GM12878 (cell line): ENCODE data around the gene LRP10.

ENCODE experiments used
- CBX3 ChIP-seq: fragments of 200-600 bp; sonication (generic); IDR thresholded peaks from 2 replicates; pipeline ENCODE4 v1.6.1; 2016; ENCODE audit warnings: low read depth, borderline replicate concordance
- CREB1 ChIP-seq: IDR thresholded peaks from 2 replicates; pipeline ENCODE4 v1.6.1; 2012; ENCODE audit warnings: low read depth, mild to moderate bottlenecking, inconsistent platforms
- EP300 ChIP-seq, 2 experiments: fragments of 150-350 bp in 1 of 2; IDR thresholded peaks; 2 replicates each; pipeline ENCODE4 v1.6.1; 2011 to 2012; ENCODE audit warnings: low read depth in 2 of 2, low read length in 2 of 2, borderline replicate concordance in 1 of 2, improper control_type of control experiment in 1 of 2, inconsistent platforms in 1 of 2; ENCODE audit not compliant: control insufficient read depth in 1 of 2
- KDM1A ChIP-seq: fragments of 200-600 bp; sonication (generic); IDR thresholded peaks from 2 replicates; pipeline ENCODE4 v1.6.1; 2016; ENCODE audit warnings: borderline replicate concordance
- MYC ChIP-seq: IDR thresholded peaks from 2 replicates; pipeline ENCODE4 v1.6.1; 2011; ENCODE audit warnings: mild to moderate bottlenecking, low read length, moderate library complexity, inconsistent platforms; ENCODE audit not compliant: insufficient read depth, insufficient replicate concordance, insufficient read length, severe bottlenecking
- NFYB ChIP-seq: IDR thresholded peaks from 2 replicates; pipeline ENCODE4 v1.6.1; 2011; ENCODE audit warnings: low read depth, mild to moderate bottlenecking, low read length, improper control_type of control experiment, moderate library complexity; ENCODE audit not compliant: insufficient read depth
- POLR2A ChIP-seq: IDR thresholded peaks from 2 replicates; pipeline ENCODE4 v1.6.1; 2011; ENCODE audit warnings: low read depth, mild to moderate bottlenecking, low read length
- RAD21 ChIP-seq: IDR thresholded peaks from 2 replicates; pipeline ENCODE4 v1.6.1; 2011; ENCODE audit warnings: mild to moderate bottlenecking, low read depth, low read length, moderate library complexity; ENCODE audit not compliant: insufficient read depth
- REST ChIP-seq: IDR thresholded peaks from 2 replicates; pipeline ENCODE4 v1.6.1; 2012; ENCODE audit warnings: mild to moderate bottlenecking, low read depth, low read length
- RFX5 ChIP-seq: IDR thresholded peaks from 2 replicates; pipeline ENCODE4 v1.6.1; 2011; ENCODE audit warnings: low read depth, low read length, improper control_type of control experiment
- TF ChIP-seq, protein P1 (sequence below), 3 experiments: IDR thresholded peaks in 2 of 3; conservative IDR thresholded peaks in 1 of 3; 2 replicates each; pipeline ENCODE4 v1.5.1; 2011; ENCODE audit warnings: low read depth in 3 of 3, low read length in 3 of 3, mild to moderate bottlenecking in 3 of 3, control low read depth in 2 of 3, moderate library complexity in 2 of 3, inconsistent platforms in 1 of 3, mixed read lengths in 1 of 3; ENCODE audit not compliant: control insufficient read depth in 2 of 3, insufficient read depth in 1 of 3; ENCODE audit errors: extremely low read depth in 1 of 3
- TF ChIP-seq, protein P2 (sequence below): IDR thresholded peaks from 2 replicates; pipeline ENCODE4 v1.6.1; 2012; ENCODE audit warnings: low read length, inconsistent platforms

DNA sequence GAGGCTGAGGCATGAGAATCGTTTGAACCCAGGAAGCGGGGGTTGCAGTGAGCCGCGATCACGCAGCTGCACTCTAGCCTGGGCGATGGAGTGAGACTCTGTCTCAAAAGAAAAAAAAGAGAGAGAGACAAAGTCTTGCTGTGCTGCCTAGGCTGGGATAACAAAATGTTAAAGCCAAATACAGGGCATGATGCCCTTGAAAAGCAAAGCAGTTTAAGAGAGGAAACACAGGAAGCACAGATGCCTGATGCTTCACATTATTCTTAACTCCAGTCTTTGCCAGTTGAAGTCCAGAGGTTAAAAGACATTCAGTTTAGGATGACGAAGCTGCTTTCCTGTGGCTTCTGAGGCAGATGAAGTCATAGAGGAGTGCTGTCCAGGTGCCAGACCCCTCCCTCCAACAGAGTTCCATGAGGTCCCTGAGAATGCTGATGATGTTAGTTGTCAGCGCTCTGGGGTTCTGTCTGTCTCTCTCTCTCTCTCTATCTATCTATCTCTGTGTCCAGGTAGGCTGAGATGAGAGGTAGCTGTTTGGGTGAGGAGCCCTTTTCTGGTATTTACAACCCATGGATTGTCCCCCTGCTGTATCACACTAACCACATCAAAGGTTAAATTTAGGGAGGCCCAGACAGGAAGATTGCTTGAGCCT is 46.7 kb upstream of the LRP10 start:
- TF ChIP-seq, protein P1, sequence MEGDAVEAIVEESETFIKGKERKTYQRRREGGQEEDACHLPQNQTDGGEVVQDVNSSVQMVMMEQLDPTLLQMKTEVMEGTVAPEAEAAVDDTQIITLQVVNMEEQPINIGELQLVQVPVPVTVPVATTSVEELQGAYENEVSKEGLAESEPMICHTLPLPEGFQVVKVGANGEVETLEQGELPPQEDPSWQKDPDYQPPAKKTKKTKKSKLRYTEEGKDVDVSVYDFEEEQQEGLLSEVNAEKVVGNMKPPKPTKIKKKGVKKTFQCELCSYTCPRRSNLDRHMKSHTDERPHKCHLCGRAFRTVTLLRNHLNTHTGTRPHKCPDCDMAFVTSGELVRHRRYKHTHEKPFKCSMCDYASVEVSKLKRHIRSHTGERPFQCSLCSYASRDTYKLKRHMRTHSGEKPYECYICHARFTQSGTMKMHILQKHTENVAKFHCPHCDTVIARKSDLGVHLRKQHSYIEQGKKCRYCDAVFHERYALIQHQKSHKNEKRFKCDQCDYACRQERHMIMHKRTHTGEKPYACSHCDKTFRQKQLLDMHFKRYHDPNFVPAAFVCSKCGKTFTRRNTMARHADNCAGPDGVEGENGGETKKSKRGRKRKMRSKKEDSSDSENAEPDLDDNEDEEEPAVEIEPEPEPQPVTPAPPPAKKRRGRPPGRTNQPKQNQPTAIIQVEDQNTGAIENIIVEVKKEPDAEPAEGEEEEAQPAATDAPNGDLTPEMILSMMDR (IDR thresholded peaks at IDR 0.05 in 2 of 3, conservative IDR thresholded peaks at IDR 0.05 in 1 of 3; ENCODE audit: control insufficient read depth in 2 of 3, extremely low read depth in 1 of 3, insufficient read depth in 1 of 3, low read depth in 3 of 3, low read length in 3 of 3) = no peak
- no peak for TF ChIP-seq CBX3
- peak; percentile 69 for TF ChIP-seq CREB1
- TF ChIP-seq REST = no peak
- TF ChIP-seq, protein P2, sequence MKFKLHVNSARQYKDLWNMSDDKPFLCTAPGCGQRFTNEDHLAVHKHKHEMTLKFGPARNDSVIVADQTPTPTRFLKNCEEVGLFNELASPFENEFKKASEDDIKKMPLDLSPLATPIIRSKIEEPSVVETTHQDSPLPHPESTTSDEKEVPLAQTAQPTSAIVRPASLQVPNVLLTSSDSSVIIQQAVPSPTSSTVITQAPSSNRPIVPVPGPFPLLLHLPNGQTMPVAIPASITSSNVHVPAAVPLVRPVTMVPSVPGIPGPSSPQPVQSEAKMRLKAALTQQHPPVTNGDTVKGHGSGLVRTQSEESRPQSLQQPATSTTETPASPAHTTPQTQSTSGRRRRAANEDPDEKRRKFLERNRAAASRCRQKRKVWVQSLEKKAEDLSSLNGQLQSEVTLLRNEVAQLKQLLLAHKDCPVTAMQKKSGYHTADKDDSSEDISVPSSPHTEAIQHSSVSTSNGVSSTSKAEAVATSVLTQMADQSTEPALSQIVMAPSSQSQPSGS = no peak
- no peak for TF ChIP-seq POLR2A
- TF ChIP-seq NFYB = no peak
- TF ChIP-seq MYC = no peak
- no peak for TF ChIP-seq KDM1A
- no peak for TF ChIP-seq EP300 (IDR thresholded peaks at IDR 0.05; ENCODE audit: borderline replicate concordance in 1 of 2, control insufficient read depth in 1 of 2, low read depth in 2 of 2, low read length in 2 of 2)
- TF ChIP-seq RFX5 = no peak
- no peak for TF ChIP-seq RAD21
